GM13977 (cell line): Measurements from ENCODE around the gene PIP5K1C.

ENCODE experiments used
- DNase-seq: peaks from one replicate; pipeline ENCODE4 v3.0.0; 2012; ENCODE audit warnings: low spot score
- CTCF ChIP-seq: IDR thresholded peaks from 2 replicates; pipeline ENCODE4 v1.5.1; 2012; ENCODE audit warnings: mild to moderate bottlenecking, control low read depth; ENCODE audit not compliant: insufficient read depth; ENCODE audit errors: extremely low read depth, missing control alignments
- in situ Hi-C: fragments of 300-500 bp; cut with MboI; formaldehyde crosslinking; loops from one replicate; pipeline ENCODE4 v1.12.0; 2022; ENCODE audit warnings: low sequenced_read_pairs, low pct_unique_long_range_greater_than_20kb, mixed read lengths, inconsistent platforms; ENCODE audit not compliant: unreplicated experiment

PIP5K1C gene

GRCh38 chr19:3700242-3701032, at the start of gene PIP5K1C:
PIP5K1C (minus strand) TSS chr19:3700468; CDS start chr19:3700390, 78 bp downstream.
- peak; percentile 85 for TF ChIP-seq CTCF
- DNase-seq = peak; percentile 99
- in situ Hi-C loops = loop anchor here (5.0 kb wide), 1 partner anchor 38 kb away; no protein-coding TSS in a partner anchor

- DNase-seq = no peak
- in situ Hi-C loops = no loop called here
- TF ChIP-seq CTCF = no peak
These were observed 48.7 kb upstream of the PIP5K1C start for GRCh38 chr19:3748965-3749364.

- TF ChIP-seq CTCF = no peak
- in situ Hi-C loops = no loop called here
- DNase-seq = no peak
These were observed 46.2 kb upstream of the PIP5K1C start for GRCh38 chr19:3746371-3747056.

GRCh38 chr19:3745363-3746045, 45.2 kb upstream of the PIP5K1C start:
- in situ Hi-C loops = no loop called here
- DNase-seq = no peak
- TF ChIP-seq CTCF = no peak

- TF ChIP-seq CTCF = no peak
- in situ Hi-C loops = no loop called here
- no peak for DNase-seq
These were observed 43.2 kb upstream of the PIP5K1C start for GRCh38 chr19:3743486-3743885.

- in situ Hi-C loops = no loop called here
- TF ChIP-seq CTCF = no peak
- no peak for DNase-seq
These were observed 40.2 kb upstream of the PIP5K1C start for GRCh38 chr19:3740431-3740830.
